ENCODE data around the gene CMPK2.

Gene CMPK2

GRCh38 chr2:6879011-6879410 is 13.3 kb upstream of the CMPK2 start:
- Histone ChIP-seq H3K4me1 (ENCODE audit: control insufficient read depth in 1 of 2, insufficient read depth in 1 of 2, low read depth in 1 of 2, low read length in 1 of 2) (peaks cover 18 to 20% of the 10 kb centered on the region in 2 experiments), H3K4me3 (ENCODE audit: low read depth in 1 of 2, low read length in 1 of 2) (peak overlapping the region; percentile 16 to 19), H3K9me3 (no peaks in the 10 kb centered on the region), H3K27me3 (peaks cover 5% of the 10 kb centered on the region), H3K36me3 (no peaks in the 10 kb centered on the region), H3K27ac (no peak overlapping the region)
- no peak for TF ChIP-seq CTCF (IDR thresholded peaks at IDR 0.05)

GRCh38 chr2:6878549-6878948 is 12.8 kb upstream of the CMPK2 start:
- no peaks in the 10 kb centered on the region for H3K36me3 ChIP-seq
- H3K4me1 ChIP-seq (ENCODE audit: control insufficient read depth in 1 of 2, insufficient read depth in 1 of 2, low read depth in 1 of 2, low read length in 1 of 2): peaks cover 18 to 20% of the 10 kb centered on the region in 2 experiments
- H3K9me3 ChIP-seq: no peaks in the 10 kb centered on the region
- peaks cover 5% of the 10 kb centered on the region for H3K27me3 ChIP-seq
- no peak overlapping the region for H3K27ac ChIP-seq
- H3K4me3 ChIP-seq (ENCODE audit: low read depth in 1 of 2, low read length in 1 of 2): peak overlapping the region; percentile 19 to 49
- no peak for TF ChIP-seq CTCF (IDR thresholded peaks at IDR 0.05)

- Histone ChIP-seq H3K27me3 (peaks cover 5% of the 10 kb centered on the region), H3K4me1 (ENCODE audit: control insufficient read depth in 1 of 2, insufficient read depth in 1 of 2, low read depth in 1 of 2, low read length in 1 of 2) (peaks cover 18 to 20% of the 10 kb centered on the region in 2 experiments), H3K27ac (peak within 1 kb of the TSS; percentile 58), H3K36me3 (no peaks in the 10 kb centered on the region), H3K9me3 (no peaks in the 10 kb centered on the region), H3K4me3 (ENCODE audit: low read depth in 1 of 2, low read length in 1 of 2) (peak within 1 kb of the TSS; percentile 49 to 58)
- TF ChIP-seq CTCF (IDR thresholded peaks at IDR 0.05): no peak
These were observed 11.9 kb upstream of the CMPK2 start, which contains the start of gene RSAD2 for GRCh38 chr2:6877402-6878304. RSAD2 (plus strand) TSS chr2:6877777; CDS start chr2:6877801, 24 bp downstream.

- Histone ChIP-seq H3K27me3 (peaks cover 6% of the 10 kb centered on the region), H3K9me3 (no peaks in the 10 kb centered on the region), H3K36me3 (no peaks in the 10 kb centered on the region), H3K4me1 (ENCODE audit: control insufficient read depth in 1 of 2, insufficient read depth in 1 of 2, low read depth in 1 of 2, low read length in 1 of 2) (peaks cover 18 to 20% of the 10 kb centered on the region in 2 experiments), H3K4me3 (ENCODE audit: low read depth in 1 of 2, low read length in 1 of 2) (no peak overlapping the region), H3K27ac (no peak overlapping the region)
- no peak for TF ChIP-seq CTCF (IDR thresholded peaks at IDR 0.05)
These were observed 10.6 kb upstream of the CMPK2 start for GRCh38 chr2:6876309-6876708.

- Histone ChIP-seq H3K36me3 (no peaks in the 10 kb centered on the region), H3K4me1 (ENCODE audit: control insufficient read depth in 1 of 2, insufficient read depth in 1 of 2, low read depth in 1 of 2, low read length in 1 of 2) (peaks cover 18 to 20% of the 10 kb centered on the region in 2 experiments), H3K27ac (no peak overlapping the region), H3K4me3 (ENCODE audit: low read depth in 1 of 2, low read length in 1 of 2) (no peak overlapping the region), H3K9me3 (no peaks in the 10 kb centered on the region), H3K27me3 (peaks cover 10% of the 10 kb centered on the region)
- no peak for TF ChIP-seq CTCF (IDR thresholded peaks at IDR 0.05)
These were observed 8.3 kb upstream of the CMPK2 start for GRCh38 chr2:6874032-6874431.

All from neutrophil (primary cell).